H1 (cell line): ENCODE measurements around the gene PATL2. TPM values are rescaled to one million over a fixed set of nuclear protein-coding genes. Genes with fewer than 3 reads are reported as not detected.
"Not testable (repeated sequence)": the region's sequence is repeated elsewhere in the genome, so short reads cannot be mapped to it uniquely, and the experiment has no call there.

Source experiments
- CTCF ChIA-PET: fragments of 300-600 bp; sonication (Branson Sonifier 250); formaldehyde crosslinking; loops from one replicate; lab custom pipeline; 2021; ENCODE audit not compliant: partially characterized antibody; lab: Charles Lee
- POLR2A ChIA-PET: fragments of 300-600 bp; sonication (Branson Sonifier 250); formaldehyde crosslinking; loops from one replicate; lab custom pipeline; 2021; ENCODE audit warnings: inconsistent platforms; ENCODE audit not compliant: partially characterized antibody; lab: Charles Lee
- DNase-seq, 2 experiments: peaks; one replicate each; pipeline versions ENCODE4 v3.0.0 to v3.0.0-alpha.2; 2010 to 2022; ENCODE audit warnings: low spot score in 2 of 2, low read depth in 1 of 2, mixed read lengths in 1 of 2
- FAIRE-seq: peaks from 2 replicates; lab custom pipeline; 2011; peaks lifted over from hg19 to GRCh38; lab: Jason Lieb, UNC
- H2AFZ ChIP-seq: 2 replicates; pipeline ENCODE4 v1.8.1; 2012; ENCODE audit warnings: low read length, inconsistent platforms
- H2AK5ac ChIP-seq: 2 replicates; pipeline ENCODE4 v1.6.1; 2013; ENCODE audit warnings: low read depth, low read length
- H2BK120ac ChIP-seq: replicated peaks from 2 replicates; pipeline ENCODE3; 2013; ENCODE audit warnings: low read depth, low read length, inconsistent platforms
- H2BK12ac ChIP-seq: 2 replicates; pipeline ENCODE4 v1.6.1; 2013; ENCODE audit warnings: low read depth, low read length
- H2BK15ac ChIP-seq: 2 replicates; pipeline ENCODE4 v1.6.1; 2013; ENCODE audit warnings: low read length
- H2BK20ac ChIP-seq: 2 replicates; pipeline ENCODE4 v1.6.1; 2013; ENCODE audit warnings: low read length
- H2BK5ac ChIP-seq: 2 replicates; pipeline ENCODE4 v1.6.1; 2013; ENCODE audit warnings: low read depth, low read length
- H3K14ac ChIP-seq: 2 replicates; pipeline ENCODE4 v1.6.1; 2013; ENCODE audit warnings: inconsistent platforms; ENCODE audit not compliant: insufficient read length
- H3K18ac ChIP-seq: 2 replicates; pipeline ENCODE4 v1.6.1; 2013; ENCODE audit warnings: low read length; ENCODE audit errors: extremely low read depth
- H3K23ac ChIP-seq: 2 replicates; pipeline ENCODE4 v1.6.1; 2013; ENCODE audit warnings: inconsistent platforms; ENCODE audit not compliant: insufficient read length
- H3K23me2 ChIP-seq: 2 replicates; pipeline ENCODE4 v1.6.1; 2013; ENCODE audit warnings: low read depth, low read length
- H3K27ac ChIP-seq: 2 replicates; pipeline ENCODE4 v1.6.1; 2011; ENCODE audit warnings: low read depth, low read length, inconsistent platforms
- H3K27me3 ChIP-seq, 4 experiments: replicated peaks in 1 of 4; 1 replicate in 1 of 4; 2 replicates in 3 of 4; pipeline versions ENCODE4 v1.6.1 to v1.8.1; 2011 to 2013; ENCODE audit warnings: low read length in 3 of 4, mild to moderate bottlenecking in 3 of 4, inconsistent platforms in 2 of 4, mixed read lengths in 2 of 4, moderate library complexity in 1 of 4; ENCODE audit not compliant: control insufficient read depth in 3 of 4, insufficient read depth in 3 of 4; ENCODE audit errors: extremely low read depth in 1 of 4
- H3K36me3 ChIP-seq, 4 experiments: 2 replicates each; pipeline versions ENCODE4 v1.6.1 to v1.8.1; 2011 to 2013; ENCODE audit warnings: mild to moderate bottlenecking in 4 of 4, low read length in 3 of 4, moderate library complexity in 2 of 4, control low read depth in 1 of 4, inconsistent platforms in 1 of 4; ENCODE audit not compliant: insufficient read depth in 4 of 4, control insufficient read depth in 2 of 4
- H3K4ac ChIP-seq: replicated peaks from 2 replicates; pipeline ENCODE3; 2013; ENCODE audit warnings: low read length, low read depth, mixed read lengths, inconsistent platforms; ENCODE audit not compliant: insufficient read length
- H3K4me1 ChIP-seq, 4 experiments: replicated peaks in 1 of 4; 1 replicate in 1 of 4; 2 replicates in 3 of 4; pipeline versions ENCODE4 v1.6.1 to v1.8.1; 2011 to 2013; ENCODE audit warnings: low read length in 3 of 4, inconsistent platforms in 2 of 4, mixed read lengths in 1 of 4; ENCODE audit not compliant: insufficient read depth in 4 of 4, control insufficient read depth in 3 of 4
- H3K4me2 ChIP-seq, 2 experiments: 2 replicates each; pipeline versions ENCODE4 v1.6.1 to v1.8.1; 2011 to 2013; ENCODE audit warnings: low read depth in 2 of 2, low read length in 2 of 2, control low read depth in 1 of 2, inconsistent platforms in 1 of 2, mild to moderate bottlenecking in 1 of 2; ENCODE audit not compliant: insufficient read depth in 1 of 2
- H3K4me3 ChIP-seq, 4 experiments: fragments of 200-600, 300-600 bp in 1 of 4; sonication (generic), shearing (Covaris generic), sonication (Bioruptor Twin) in 1 of 4; 2 replicates each; pipeline versions ENCODE4 v1.5.1 to v1.8.1; 2011 to 2016; ENCODE audit warnings: low read length in 4 of 4, low read depth in 3 of 4, control low read depth in 2 of 4, inconsistent platforms in 2 of 4, mild to moderate bottlenecking in 2 of 4, mixed read lengths in 1 of 4, moderate library complexity in 1 of 4; ENCODE audit not compliant: insufficient read depth in 2 of 4; ENCODE audit errors: extremely low read depth in 1 of 4
- H3K56ac ChIP-seq: replicated peaks from 2 replicates; pipeline ENCODE3; 2013; ENCODE audit warnings: low read depth, mild to moderate bottlenecking, mixed read lengths, low read length, inconsistent platforms; ENCODE audit not compliant: insufficient read length
- H3K79me1 ChIP-seq: 2 replicates; pipeline ENCODE4 v1.6.1; 2013; ENCODE audit warnings: low read depth, low read length, control low read depth
- H3K79me2 ChIP-seq, 2 experiments: 2 replicates each; pipeline versions ENCODE4 v1.6.1 to v1.8.1; 2012 to 2013; ENCODE audit warnings: low read length in 2 of 2, mild to moderate bottlenecking in 2 of 2, inconsistent platforms in 1 of 2; ENCODE audit not compliant: insufficient read depth in 2 of 2, control insufficient read depth in 1 of 2
- H3K9ac ChIP-seq, 4 experiments: replicated peaks in 1 of 4; 1 replicate in 1 of 4; 2 replicates in 3 of 4; pipeline versions ENCODE4 v1.6.1 to v1.8.1; 2011 to 2013; ENCODE audit warnings: low read depth in 3 of 4, low read length in 3 of 4, control low read depth in 2 of 4, mild to moderate bottlenecking in 2 of 4, moderate library complexity in 2 of 4, inconsistent platforms in 1 of 4; ENCODE audit errors: extremely low read depth in 1 of 4
- H3K9me3 ChIP-seq, 2 experiments: 2 replicates each; pipeline versions ENCODE4 v1.6.1 to v1.8.1; 2012 to 2013; ENCODE audit warnings: mild to moderate bottlenecking in 2 of 2, moderate library complexity in 2 of 2, control low read depth in 1 of 2, inconsistent platforms in 1 of 2, low read depth in 1 of 2, low read length in 1 of 2, mixed read lengths in 1 of 2; ENCODE audit not compliant: insufficient read depth in 2 of 2
- H4K20me1 ChIP-seq, 2 experiments: replicated peaks in 1 of 2; 2 replicates each; pipeline versions ENCODE3 to v1.8.1; 2011 to 2013; ENCODE audit warnings: inconsistent platforms in 2 of 2, low read length in 2 of 2, mild to moderate bottlenecking in 1 of 2; ENCODE audit not compliant: insufficient read depth in 2 of 2, control insufficient read depth in 1 of 2
- H4K5ac ChIP-seq: 2 replicates; pipeline ENCODE4 v1.6.1; 2013; ENCODE audit warnings: low read length, low read depth, mixed read lengths, inconsistent platforms; ENCODE audit not compliant: insufficient read length
- H4K8ac ChIP-seq: 2 replicates; pipeline ENCODE4 v1.8.0; 2013; ENCODE audit warnings: mild to moderate bottlenecking, moderate library complexity, low read length, inconsistent platforms; ENCODE audit not compliant: insufficient read depth; ENCODE audit errors: extremely low read depth
- H4K91ac ChIP-seq: replicated peaks from 2 replicates; pipeline ENCODE3; 2013; ENCODE audit warnings: low read length, mixed read lengths, inconsistent platforms; ENCODE audit not compliant: insufficient read length
- NANOG ChIP-seq: IDR thresholded peaks from 2 replicates; pipeline ENCODE4 v1.6.1; 2011; ENCODE audit warnings: low read length, low read depth, mild to moderate bottlenecking, inconsistent platforms; ENCODE audit not compliant: insufficient read depth, poor library complexity, severe bottlenecking
- SIX5 ChIP-seq: IDR thresholded peaks from 2 replicates; pipeline ENCODE4 v1.6.1; 2011; ENCODE audit warnings: mild to moderate bottlenecking, low read depth, low read length
- SP1 ChIP-seq: IDR thresholded peaks from 2 replicates; pipeline ENCODE4 v1.6.1; 2011; ENCODE audit warnings: low read depth, low read length
- polyA plus RNA-seq, 7 experiments: library from polyadenylated mRNA; depleted of rRNA in 3 of 7; stranded (reverse) in 5 of 7; unstranded in 2 of 7; fragments of >200 nt in 5 of 7; fragments of 200-250 nt in 2 of 7; gene quantifications; 1 replicate in 5 of 7; 2 replicates in 1 of 7; 4 replicates in 1 of 7; pipeline versions ENCODE4 v1.2.1 to v1.2.3, GENCODE V29; 2011 to 2013; ENCODE audit warnings: missing spikeins in 2 of 7, mixed read lengths in 2 of 7
- total RNA-seq: library from RNA; stranded (reverse); fragmentation: NEBNext Ultra II Directional; extraction: Animal tissue kit (Norgen Biotek cat#: 25700); gene quantifications from 2 replicates; pipeline ENCODE4 v1.2.1, GENCODE V29; 2021

The PATL2 gene
- total and polyA plus RNA-seq, 2 of the 8 experiments (the other 6 are each of a cell fraction or from before 2014, with no cell fraction given): 0.65 to 1.3 TPM

DNA sequence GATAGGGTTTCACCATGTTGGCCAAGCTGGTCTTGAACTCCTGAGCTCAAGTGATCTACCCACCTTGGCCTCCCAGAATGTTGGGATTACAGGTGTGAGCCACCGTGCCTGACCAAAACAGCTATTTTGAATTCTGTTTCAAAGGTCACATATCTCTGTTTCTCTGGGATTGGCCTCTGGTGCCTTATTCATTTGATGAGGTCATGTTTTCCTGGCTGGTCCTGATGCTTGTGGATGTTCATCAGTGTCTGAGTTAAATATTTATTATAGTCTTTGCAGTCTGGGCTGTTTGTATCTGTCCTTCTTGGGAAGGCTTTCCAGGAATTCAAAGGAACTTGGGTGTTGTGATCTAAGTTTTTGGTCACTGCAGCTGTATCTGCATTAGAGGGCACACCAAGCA, 5.1 kb downstream of the PATL2 start (continued):
- TF ChIP-seq NANOG: no peak
- no peak for TF ChIP-seq SP1
- no peak for TF ChIP-seq SIX5

DNA sequence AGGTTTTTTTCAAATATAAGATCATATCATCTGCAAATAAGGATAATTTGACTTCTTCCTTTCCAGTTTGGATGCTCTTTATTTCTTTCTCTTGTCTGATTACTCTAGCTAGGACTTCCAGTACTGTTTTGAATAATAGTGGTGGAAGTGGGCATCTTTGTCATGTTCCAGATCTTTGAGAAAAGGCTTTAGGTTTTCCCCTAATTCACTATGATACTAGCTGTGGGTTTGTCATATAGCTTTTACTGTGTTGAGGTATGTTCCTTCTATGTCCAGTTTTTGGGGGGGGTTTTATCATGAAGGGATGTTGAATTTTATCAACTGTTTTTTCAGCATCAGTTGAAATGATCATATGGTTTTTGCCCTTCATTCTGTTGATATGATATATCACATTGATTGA, 10.4 kb downstream of the PATL2 start:
- not testable (repeated sequence) for FAIRE-seq, H3K79me1 ChIP-seq

More for the DNA sequence above, 10.4 kb downstream of the PATL2 start:
- not testable (repeated sequence) for H3K14ac ChIP-seq, DNase-seq, H3K4me2 ChIP-seq, H2BK120ac ChIP-seq, H2BK15ac ChIP-seq, H3K4ac ChIP-seq, H3K27me3 ChIP-seq, H3K9me3 ChIP-seq, H2BK20ac ChIP-seq, H3K27ac ChIP-seq, H3K18ac ChIP-seq, H3K56ac ChIP-seq, H4K20me1 ChIP-seq, H2AK5ac ChIP-seq, H3K4me1 ChIP-seq, H3K23me2 ChIP-seq, H2BK12ac ChIP-seq, H3K4me3 ChIP-seq, H3K9ac ChIP-seq, H2AFZ ChIP-seq, H3K23ac ChIP-seq, H2BK5ac ChIP-seq, H3K36me3 ChIP-seq, H3K79me2 ChIP-seq, H4K91ac ChIP-seq, H4K8ac ChIP-seq, H4K5ac ChIP-seq
- ChIA-PET POLR2A (interaction anchor here (0.9 kb wide), 1 partner anchor 11 kb away, joined by 3 read pairs; no protein-coding TSS in a partner anchor), CTCF (interaction anchor here (1.6 to 1.9 kb wide), 2 partner anchors 11 to 35 kb away, joined by 3 to 5 read pairs; partner anchors contain the start of genes B2M, PATL2 and TRIM69)
